ENCODE data around the gene MRTFA. TPM values are rescaled to one million over a fixed set of nuclear protein-coding genes. Genes with fewer than 3 reads are reported as not detected.
A peak's percentile ranks its signal among the peaks of the same experiment; 100 is the strongest.
"Not testable (repeated sequence)": the region's sequence is repeated elsewhere in the genome, so short reads cannot be mapped to it uniquely, and the experiment has no call there.

Gene MRTFA
- total and polyA plus RNA-seq, 8 donors, result 13.6 to 35.3 (median 24.1) TPM

DNA sequence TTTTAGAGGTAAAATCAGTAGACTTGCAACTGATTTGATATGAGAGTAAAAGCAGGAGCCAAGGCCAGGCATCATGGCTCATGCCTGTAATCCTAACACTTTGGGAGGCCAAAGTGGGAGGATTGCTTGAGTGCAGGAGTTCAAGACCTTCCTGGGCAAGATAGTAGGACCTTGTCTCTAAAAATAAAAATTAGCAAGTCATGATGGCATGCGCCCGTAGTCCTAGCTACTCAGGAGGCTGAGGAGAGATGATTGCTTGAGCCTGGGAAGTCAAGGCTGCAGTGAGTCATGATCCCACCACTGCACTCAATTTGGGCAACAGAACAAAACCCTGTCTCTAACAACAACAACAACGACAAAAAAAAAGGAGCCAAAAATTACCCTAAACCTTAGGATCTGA is 252.6 kb downstream of the MRTFA start:
- peaks cover 27 to 40% (median 34%) of the 10 kb centered on the region in 3 donors for H3K4me1 ChIP-seq
- ATAC-seq (no peak), FAIRE-seq (no peak), DNase-seq (no peak)
- TF ChIP-seq, protein P1, sequence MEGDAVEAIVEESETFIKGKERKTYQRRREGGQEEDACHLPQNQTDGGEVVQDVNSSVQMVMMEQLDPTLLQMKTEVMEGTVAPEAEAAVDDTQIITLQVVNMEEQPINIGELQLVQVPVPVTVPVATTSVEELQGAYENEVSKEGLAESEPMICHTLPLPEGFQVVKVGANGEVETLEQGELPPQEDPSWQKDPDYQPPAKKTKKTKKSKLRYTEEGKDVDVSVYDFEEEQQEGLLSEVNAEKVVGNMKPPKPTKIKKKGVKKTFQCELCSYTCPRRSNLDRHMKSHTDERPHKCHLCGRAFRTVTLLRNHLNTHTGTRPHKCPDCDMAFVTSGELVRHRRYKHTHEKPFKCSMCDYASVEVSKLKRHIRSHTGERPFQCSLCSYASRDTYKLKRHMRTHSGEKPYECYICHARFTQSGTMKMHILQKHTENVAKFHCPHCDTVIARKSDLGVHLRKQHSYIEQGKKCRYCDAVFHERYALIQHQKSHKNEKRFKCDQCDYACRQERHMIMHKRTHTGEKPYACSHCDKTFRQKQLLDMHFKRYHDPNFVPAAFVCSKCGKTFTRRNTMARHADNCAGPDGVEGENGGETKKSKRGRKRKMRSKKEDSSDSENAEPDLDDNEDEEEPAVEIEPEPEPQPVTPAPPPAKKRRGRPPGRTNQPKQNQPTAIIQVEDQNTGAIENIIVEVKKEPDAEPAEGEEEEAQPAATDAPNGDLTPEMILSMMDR (IDR thresholded peaks at IDR 0.05), result no peak
- no peak overlapping the region for H3K4me3 ChIP-seq
- 88 to 90% methylated on average over 3 of the region's 3 CpGs for WGBS, 2 donors
- H3K36me3 ChIP-seq, result no peaks in the 10 kb centered on the region
- intact Hi-C loops (cut with DNase I), result no loop called here
- no peaks in the 10 kb centered on the region for H3K27me3 ChIP-seq
- H3K9me3 ChIP-seq, result no peaks in the 10 kb centered on the region
- H3K27ac ChIP-seq, result no peak overlapping the region

- intact Hi-C loops (cut with DNase I), result no loop called here
- peaks cover 5 to 20% (median 19%) of the 10 kb centered on the region in 3 donors for H3K4me1 ChIP-seq
These were observed 255.1 kb downstream of the MRTFA start for GRCh38 chr22:40381461-40381860.

GRCh38 chr22:40378448-40378847 is 258.1 kb downstream of the MRTFA start:
- ATAC-seq; H3K9me3 ChIP-seq; FAIRE-seq; H3K36me3 ChIP-seq; H3K27me3 ChIP-seq; H3K27ac ChIP-seq; intact Hi-C loops (cut with DNase I); DNase-seq; H3K4me3 ChIP-seq: not testable (repeated sequence)
- peaks cover 0 to 15% (median 3%) of the 10 kb centered on the region in 3 donors for H3K4me1 ChIP-seq
- WGBS, 2 donors, result 91 to 97% methylated on average over 11 of the region's 11 CpGs

More at GRCh38 chr22:40381461-40381860, 255.1 kb downstream of the MRTFA start:
- TF ChIP-seq, protein P1 (IDR thresholded peaks at IDR 0.05), result no peak
- no peaks in the 10 kb centered on the region for H3K27me3 ChIP-seq
- DNase-seq, result no peak
- no peak overlapping the region for H3K27ac ChIP-seq
- H3K36me3 ChIP-seq, result no peaks in the 10 kb centered on the region
- 66 to 74% methylated on average over 3 of the region's 3 CpGs for WGBS, 2 donors
- no peak for ATAC-seq
- H3K9me3 ChIP-seq, result no peaks in the 10 kb centered on the region
- no peak overlapping the region for H3K4me3 ChIP-seq
- FAIRE-seq, result no peak

DNA sequence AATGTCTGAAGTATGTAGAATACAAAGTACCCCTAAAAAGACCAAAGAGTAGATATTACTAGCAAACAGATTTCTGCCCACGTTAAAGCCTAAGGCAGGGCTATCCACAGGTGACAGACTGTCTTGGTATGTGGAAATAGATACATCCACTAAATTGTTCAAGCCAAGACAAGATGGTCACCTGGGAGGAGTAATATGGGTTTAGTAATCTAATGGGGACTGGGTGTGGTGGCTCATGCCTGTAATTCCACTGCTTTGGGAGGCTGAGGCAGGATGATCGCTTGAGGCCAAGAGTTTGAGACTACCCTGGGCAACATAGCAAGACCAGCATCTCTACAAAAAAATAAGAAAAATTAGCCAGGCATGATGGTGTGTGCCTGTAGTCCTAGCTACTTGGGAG is 258.6 kb downstream of the MRTFA start:
- Histone ChIP-seq H3K4me3 (no peak overlapping the region), H3K9me3 (no peaks in the 10 kb centered on the region), H3K27me3 (no peaks in the 10 kb centered on the region), H3K36me3 (no peaks in the 10 kb centered on the region), H3K4me1 (peaks cover 2 to 16% (median 8%) of the 10 kb centered on the region in 3 donors), H3K27ac (no peak overlapping the region)
- intact Hi-C loops (cut with DNase I), result no loop called here
- TF ChIP-seq, protein P1 (IDR thresholded peaks at IDR 0.05), result no peak
- no peak for ATAC-seq
- DNase-seq, result no peak
- WGBS, 2 donors, result 93 to 100% methylated on average over 2 of the region's 2 CpGs
- no peak for FAIRE-seq

- DNase-seq, result no peak
- Histone ChIP-seq H3K27me3 (no peaks in the 10 kb centered on the region), H3K9me3 (no peaks in the 10 kb centered on the region), H3K4me3 (no peak overlapping the region), H3K4me1 (peaks cover 11 to 24% (median 12%) of the 10 kb centered on the region in 3 donors), H3K27ac (no peak overlapping the region), H3K36me3 (no peaks in the 10 kb centered on the region)
- FAIRE-seq, result no peak
- peak in 2 of 4 donors; percentile 8 to 30 for ATAC-seq
- intact Hi-C loops (cut with DNase I), result no loop called here
- WGBS, 2 donors, result 33 to 38% methylated on average over 5 of the region's 5 CpGs
- TF ChIP-seq, protein P1 (IDR thresholded peaks at IDR 0.05), result no peak
These were observed 260.4 kb downstream of the MRTFA start for GRCh38 chr22:40376149-40376548.
